GM12874 (cell line): ENCODE measurements around the gene CBFA2T2.

Experiments used
- CTCF ChIP-seq: IDR thresholded peaks from 2 replicates; pipeline ENCODE4 v1.5.1; 2011; ENCODE audit warnings: low read depth, mild to moderate bottlenecking, control low read depth, low read length, moderate library complexity; ENCODE audit not compliant: insufficient read depth

Gene CBFA2T2

GRCh38 chr20:33566781-33567603, 77.1 kb downstream of the CBFA2T2 start:
- no peak for TF ChIP-seq CTCF

GRCh38 chr20:33567949-33568348, 78.1 kb downstream of the CBFA2T2 start:
- TF ChIP-seq CTCF, result no peak

- TF ChIP-seq CTCF, result no peak
These were observed 78.5 kb downstream of the CBFA2T2 start for GRCh38 chr20:33568378-33568777.

- no peak for TF ChIP-seq CTCF
These were observed 79.2 kb downstream of the CBFA2T2 start for GRCh38 chr20:33568868-33569801.

- no peak for TF ChIP-seq CTCF
These were observed 80.0 kb downstream of the CBFA2T2 start for GRCh38 chr20:33569802-33570391.

- TF ChIP-seq CTCF, result no peak
These were observed 80.8 kb downstream of the CBFA2T2 start for GRCh38 chr20:33570743-33571142.

- TF ChIP-seq CTCF, result no peak
These were observed 85.4 kb downstream of the CBFA2T2 start for GRCh38 chr20:33575282-33575681.
